ENCODE measurements around the gene EEF1B2. TPM values are rescaled to one million over a fixed set of nuclear protein-coding genes. Genes with fewer than 3 reads are reported as not detected.
"Not testable (repeated sequence)": the region's sequence is repeated elsewhere in the genome, so short reads cannot be mapped to it uniquely, and the experiment has no call there.

EEF1B2 gene
- total RNA-seq, 1 experiment from 2014 or later: 611 TPM

GRCh38 chr2:206122569-206122968, 37.1 kb upstream of the EEF1B2 start:
- H3K4me1 Mint-ChIP-seq; ATAC-seq; H3K4me3 Mint-ChIP-seq; DNase-seq (ENCODE audit: low spot score); POLR2A ChIA-PET; CTCF ChIA-PET; H3K27me3 Mint-ChIP-seq (ENCODE audit: low read depth); H3K27ac Mint-ChIP-seq: not testable (repeated sequence)
- peaks cover 51% of the 10 kb centered on the region for H3K36me3 Mint-ChIP-seq
- H3K9me3 Mint-ChIP-seq: peaks cover 14% of the 10 kb centered on the region; the same call in 1 of the 2 replicates

GRCh38 chr2:206125901-206126300, 33.8 kb upstream of the EEF1B2 start:
- TF ChIP-seq ERG (CRISPR knock-in tag; IDR thresholded peaks at IDR 0.05): no peak
- no peak overlapping the region for H3K27ac Mint-ChIP-seq
- no peak overlapping the region for H3K4me3 Mint-ChIP-seq
- DNase-seq (ENCODE audit: low spot score) (no peak), ATAC-seq (no peak)
- peaks cover 57% of the 10 kb centered on the region for H3K36me3 Mint-ChIP-seq
- ChIA-PET CTCF (no interaction called here), POLR2A (no interaction called here)
- H3K4me1 Mint-ChIP-seq: no peaks in the 10 kb centered on the region
- peaks cover 4% of the 10 kb centered on the region; the same call in 1 of the 2 replicates for H3K9me3 Mint-ChIP-seq
- H3K27me3 Mint-ChIP-seq (ENCODE audit: low read depth): no peaks in the 10 kb centered on the region

GRCh38 chr2:206127656-206128055, 32.0 kb upstream of the EEF1B2 start:
- DNase-seq (ENCODE audit: low spot score): no peak
- no peak overlapping the region for H3K27ac Mint-ChIP-seq
- ChIA-PET CTCF (interaction anchor here (1.2 kb wide), 1 partner anchor 124 kb away, joined by 6 read pairs; no protein-coding TSS in a partner anchor), POLR2A (interaction anchor here (0.6 kb wide), 1 partner anchor 1082 kb away, joined by 3 read pairs; no protein-coding TSS in a partner anchor)
- peaks cover 45% of the 10 kb centered on the region for H3K36me3 Mint-ChIP-seq
- no peak for TF ChIP-seq NR1H2 (CRISPR knock-in tag; IDR thresholded peaks at IDR 0.05)
- no peak for TF ChIP-seq NFYB (CRISPR knock-in tag; conservative IDR thresholded peaks at IDR 0.05; ENCODE audit: low read depth)
- TF ChIP-seq ATF6 (CRISPR knock-in tag; IDR thresholded peaks at IDR 0.05): no peak
- no peak for TF ChIP-seq MAX (CRISPR knock-in tag; IDR thresholded peaks at IDR 0.05)
- TF ChIP-seq PREB (CRISPR knock-in tag; IDR thresholded peaks at IDR 0.05; ENCODE audit: borderline replicate concordance): no peak
- no peak for TF ChIP-seq ZNF396 (CRISPR knock-in tag; IDR thresholded peaks at IDR 0.05; ENCODE audit: borderline replicate concordance)
- no peak for TF ChIP-seq AFF4 (CRISPR knock-in tag; IDR thresholded peaks at IDR 0.05; ENCODE audit: borderline replicate concordance)
- no peak for TF ChIP-seq CDX4 (CRISPR knock-in tag; IDR thresholded peaks at IDR 0.05; ENCODE audit: borderline replicate concordance)
- no peak for TF ChIP-seq ERG (CRISPR knock-in tag; IDR thresholded peaks at IDR 0.05)
- no peak for TF ChIP-seq AR (CRISPR knock-in tag; IDR thresholded peaks at IDR 0.05)
- no peak for TF ChIP-seq SP1 (CRISPR knock-in tag; conservative IDR thresholded peaks at IDR 0.05)
- TF ChIP-seq USF1 (CRISPR knock-in tag; IDR thresholded peaks at IDR 0.05): no peak
- no peak for TF ChIP-seq ATF3 (CRISPR knock-in tag; conservative IDR thresholded peaks at IDR 0.05)
- no peak for TF ChIP-seq FOXJ3 (CRISPR knock-in tag; IDR thresholded peaks at IDR 0.05; ENCODE audit: borderline replicate concordance)
- TF ChIP-seq TEAD1 (CRISPR knock-in tag; IDR thresholded peaks at IDR 0.05): no peak
- no peak overlapping the region for H3K4me3 Mint-ChIP-seq
- peak; percentile 50 for ATAC-seq
- H3K27me3 Mint-ChIP-seq (ENCODE audit: low read depth): no peaks in the 10 kb centered on the region
- no peaks in the 10 kb centered on the region for H3K9me3 Mint-ChIP-seq
- H3K4me1 Mint-ChIP-seq: no peaks in the 10 kb centered on the region

Data from WTC11 (cell line).